Measurements from ENCODE around the gene HSPA8. TPM values are rescaled to one million over a fixed set of nuclear protein-coding genes. Genes with fewer than 3 reads are reported as not detected.

HSPA8 gene
- total RNA-seq, 2 donors from 2014 or later: 1,108 to 1,228 TPM

DNA sequence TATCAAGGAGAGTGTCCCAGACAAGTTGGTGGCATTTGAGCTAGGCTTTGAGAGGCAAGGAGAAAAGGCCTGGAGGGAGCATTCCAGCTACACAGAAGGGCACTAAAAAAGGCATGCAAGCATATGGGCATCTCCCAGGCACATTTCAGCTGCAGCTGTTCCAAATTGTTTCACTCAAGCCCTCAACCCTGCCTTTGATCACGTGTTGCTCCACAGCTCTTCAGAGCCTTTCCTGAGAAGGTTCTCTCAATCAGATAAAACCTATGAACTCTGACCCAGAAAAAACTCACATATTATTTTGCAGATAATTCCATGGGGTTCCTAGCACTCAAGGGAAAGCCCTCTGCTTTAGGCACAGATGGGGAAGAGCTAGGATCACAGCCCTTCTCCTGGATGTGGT is 24.4 kb upstream of the HSPA8 start:
- DNase-seq: no peak
- peak overlapping the region in 1 of 2 donors; percentile 44 for H3K4me3 Mint-ChIP-seq
- no peaks in the 10 kb centered on the region for H3K27me3 Mint-ChIP-seq (ENCODE audit: low read depth)
- peaks cover 60% of the 10 kb centered on the region for H3K4me1 Mint-ChIP-seq (ENCODE audit: low read depth)
- H3K9me3 Mint-ChIP-seq: no peaks in the 10 kb centered on the region
- H3K36me3 Mint-ChIP-seq (ENCODE audit: insufficient read depth in 2 of 2): peaks cover 6 to 9% of the 10 kb centered on the region in 2 donors
- ATAC-seq (replicated peaks in 1 of 2): no peak
- peak overlapping the region; percentile 79 for H3K27ac Mint-ChIP-seq

DNA sequence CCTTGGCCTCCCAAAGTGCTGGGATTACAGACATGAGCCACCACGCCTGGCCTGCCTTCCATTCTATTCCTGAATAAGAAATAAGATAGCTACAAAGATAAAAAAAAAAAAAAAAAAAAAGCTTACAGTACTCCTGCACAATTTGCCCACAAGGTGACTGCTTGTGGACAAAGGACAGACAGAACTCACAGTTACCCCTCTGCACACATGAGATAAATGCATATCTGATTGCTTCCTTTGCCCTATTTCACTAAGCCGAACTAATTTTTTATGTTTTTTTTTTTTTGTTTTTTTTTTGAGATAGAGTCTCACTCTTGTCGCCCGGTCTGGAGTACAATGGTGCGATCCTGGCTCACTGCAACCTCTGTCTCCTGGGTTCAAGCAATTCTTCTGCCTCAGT is 23.6 kb upstream of the HSPA8 start:
- no peaks in the 10 kb centered on the region for H3K9me3 Mint-ChIP-seq
- peaks cover 64% of the 10 kb centered on the region for H3K4me1 Mint-ChIP-seq (ENCODE audit: low read depth)
- no peak for DNase-seq
- ATAC-seq (replicated peaks in 1 of 2): no peak
- H3K4me3 Mint-ChIP-seq: no peak overlapping the region
- H3K27me3 Mint-ChIP-seq (ENCODE audit: low read depth): no peaks in the 10 kb centered on the region
- peaks cover 6 to 9% of the 10 kb centered on the region in 2 donors for H3K36me3 Mint-ChIP-seq (ENCODE audit: insufficient read depth in 2 of 2)
- H3K27ac Mint-ChIP-seq: no peak overlapping the region

- no peaks in the 10 kb centered on the region for H3K9me3 Mint-ChIP-seq
- no peak overlapping the region for H3K4me3 Mint-ChIP-seq
- peak overlapping the region; percentile 35 for H3K27ac Mint-ChIP-seq
- no peaks in the 10 kb centered on the region for H3K27me3 Mint-ChIP-seq (ENCODE audit: low read depth)
- H3K4me1 Mint-ChIP-seq (ENCODE audit: low read depth): peaks cover 73% of the 10 kb centered on the region
- ATAC-seq (replicated peaks in 1 of 2) (no peak), DNase-seq (no peak)
- H3K36me3 Mint-ChIP-seq (ENCODE audit: insufficient read depth in 2 of 2): peaks cover 6 to 9% of the 10 kb centered on the region in 2 donors
These were observed 22.5 kb upstream of the HSPA8 start for GRCh38 chr11:123084454-123084853.

GRCh38 chr11:123083623-123084029 is 21.7 kb upstream of the HSPA8 start:
- Mint-ChIP-seq H3K27ac (peak overlapping the region; percentile 95), H3K9me3 (no peaks in the 10 kb centered on the region), H3K36me3 (ENCODE audit: insufficient read depth in 2 of 2) (peaks cover 6 to 9% of the 10 kb centered on the region in 2 donors), H3K4me1 (ENCODE audit: low read depth) (peaks cover 74% of the 10 kb centered on the region), H3K27me3 (ENCODE audit: low read depth) (no peaks in the 10 kb centered on the region), H3K4me3 (peak overlapping the region; percentile 72 to 90)
- ATAC-seq (replicated peaks in 1 of 2) (peak; percentile 49 to 66), DNase-seq (peak; percentile 75 to 78)

GRCh38 chr11:123082977-123083376 is 21.0 kb upstream of the HSPA8 start:
- peaks cover 70% of the 10 kb centered on the region for H3K4me1 Mint-ChIP-seq (ENCODE audit: low read depth)
- no peak for ATAC-seq (replicated peaks in 1 of 2)

GRCh38 chr11:123080015-123080414 is 18.1 kb upstream of the HSPA8 start:
- Mint-ChIP-seq H3K36me3 (ENCODE audit: insufficient read depth in 2 of 2) (peaks cover 6 to 9% of the 10 kb centered on the region in 2 donors), H3K9me3 (no peaks in the 10 kb centered on the region), H3K27ac (peak overlapping the region; percentile 94), H3K27me3 (ENCODE audit: low read depth) (no peaks in the 10 kb centered on the region), H3K4me1 (ENCODE audit: low read depth) (peaks cover 47% of the 10 kb centered on the region), H3K4me3 (peak overlapping the region in 1 of 2 donors; percentile 28)
- ATAC-seq (replicated peaks in 1 of 2) (peak; percentile 88 to 89), DNase-seq (no peak)

More at GRCh38 chr11:123082977-123083376, 21.0 kb upstream of the HSPA8 start:
- Mint-ChIP-seq H3K27ac (peak overlapping the region; percentile 95), H3K27me3 (ENCODE audit: low read depth) (no peaks in the 10 kb centered on the region), H3K36me3 (ENCODE audit: insufficient read depth in 2 of 2) (peaks cover 6 to 9% of the 10 kb centered on the region in 2 donors), H3K9me3 (no peaks in the 10 kb centered on the region), H3K4me3 (peak overlapping the region; percentile 72 to 90)
- DNase-seq: no peak

GRCh38 chr11:123076484-123076883 is 14.5 kb upstream of the HSPA8 start:
- Mint-ChIP-seq H3K9me3 (no peaks in the 10 kb centered on the region), H3K4me1 (ENCODE audit: low read depth) (peaks cover 45% of the 10 kb centered on the region), H3K36me3 (ENCODE audit: insufficient read depth in 2 of 2) (no peaks in the 10 kb centered on the region), H3K4me3 (no peak overlapping the region), H3K27me3 (ENCODE audit: low read depth) (no peaks in the 10 kb centered on the region), H3K27ac (no peak overlapping the region)
- ATAC-seq (replicated peaks in 1 of 2): no peak
- no peak for DNase-seq

GRCh38 chr11:123073343-123074057 is 11.6 kb upstream of the HSPA8 start:
- no peaks in the 10 kb centered on the region for H3K36me3 Mint-ChIP-seq (ENCODE audit: insufficient read depth in 2 of 2)
- no peaks in the 10 kb centered on the region for H3K9me3 Mint-ChIP-seq
- DNase-seq: no peak
- no peaks in the 10 kb centered on the region for H3K27me3 Mint-ChIP-seq (ENCODE audit: low read depth)
- peaks cover 57% of the 10 kb centered on the region for H3K4me1 Mint-ChIP-seq (ENCODE audit: low read depth)
- peak overlapping the region; percentile 4 for H3K27ac Mint-ChIP-seq
- ATAC-seq (replicated peaks in 1 of 2): no peak
- no peak overlapping the region for H3K4me3 Mint-ChIP-seq

- ATAC-seq (replicated peaks in 1 of 2): no peak
- no peak for DNase-seq
- Mint-ChIP-seq H3K27me3 (ENCODE audit: low read depth) (no peaks in the 10 kb centered on the region), H3K4me3 (peak overlapping the region in 1 of 2 donors; percentile 99), H3K4me1 (ENCODE audit: low read depth) (peaks cover 61% of the 10 kb centered on the region), H3K9me3 (no peaks in the 10 kb centered on the region), H3K27ac (peak overlapping the region; percentile 31), H3K36me3 (ENCODE audit: insufficient read depth in 2 of 2) (no peaks in the 10 kb centered on the region)
These were observed 10.8 kb upstream of the HSPA8 start for GRCh38 chr11:123072762-123073161.

- Mint-ChIP-seq H3K4me3 (peak overlapping the region; percentile 9 to 99), H3K27ac (peak overlapping the region; percentile 31)
These were observed 10.4 kb upstream of the HSPA8 start for GRCh38 chr11:123072332-123072761.

DNA sequence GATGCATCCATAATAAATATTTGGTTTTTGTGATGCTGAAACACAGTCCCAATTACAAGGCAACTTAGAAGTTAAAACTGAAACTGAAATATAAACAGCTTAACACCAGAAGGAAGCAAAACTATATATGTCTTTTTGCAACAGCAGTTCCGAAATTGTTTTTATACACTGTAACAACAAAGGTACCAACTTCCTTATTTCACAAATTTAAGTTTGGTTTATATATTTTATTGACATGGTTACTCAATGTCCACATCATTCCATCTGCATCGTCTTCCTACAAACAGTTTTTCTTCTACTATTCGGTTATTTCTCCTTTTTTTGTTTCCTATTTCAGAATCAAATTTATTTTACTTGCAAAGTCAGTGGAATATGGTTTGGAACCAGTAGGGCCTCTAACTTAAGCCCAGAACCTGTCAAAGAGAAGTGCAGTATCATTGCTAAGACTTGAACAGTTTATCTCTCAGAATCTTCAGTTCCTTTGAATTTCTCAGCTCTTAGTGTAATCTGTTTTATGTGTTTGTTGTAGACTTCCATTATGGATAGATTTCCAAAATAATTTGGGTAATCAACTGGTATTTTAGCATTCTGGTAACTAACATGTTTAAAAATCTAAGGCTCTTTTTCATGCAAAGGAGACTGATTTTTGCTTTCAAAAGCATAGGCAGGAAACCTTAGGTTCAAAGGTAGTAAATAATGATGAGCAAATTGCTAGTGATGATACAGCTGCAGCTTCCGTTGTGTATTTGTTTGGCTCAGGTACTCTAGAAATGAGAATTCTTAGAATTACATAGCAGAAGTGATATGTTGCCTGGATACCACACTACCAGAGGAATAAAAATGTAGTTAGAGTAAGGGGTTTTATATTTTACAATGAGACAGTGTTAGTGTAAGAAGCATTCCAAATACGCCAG is 8.2 kb upstream of the HSPA8 start:
- no peak for DNase-seq
- Mint-ChIP-seq H3K4me3 (peak overlapping the region; percentile 87 to 99), H3K27me3 (ENCODE audit: low read depth) (no peaks in the 10 kb centered on the region)

More at GRCh38 chr11:123072332-123072761, 10.4 kb upstream of the HSPA8 start:
- DNase-seq (no peak), ATAC-seq (replicated peaks in 1 of 2) (no peak)
- Mint-ChIP-seq H3K36me3 (ENCODE audit: insufficient read depth in 2 of 2) (no peaks in the 10 kb centered on the region), H3K9me3 (no peaks in the 10 kb centered on the region), H3K27me3 (ENCODE audit: low read depth) (no peaks in the 10 kb centered on the region), H3K4me1 (ENCODE audit: low read depth) (peaks cover 61% of the 10 kb centered on the region)

GRCh38 chr11:123065621-123066020 is 3.7 kb upstream of the HSPA8 start:
- ATAC-seq (replicated peaks in 1 of 2) (no peak), DNase-seq (no peak)
- Mint-ChIP-seq H3K4me3 (peak overlapping the region; percentile 59 to 74), H3K9me3 (no peaks in the 10 kb centered on the region), H3K27ac (peak overlapping the region; percentile 67), H3K4me1 (ENCODE audit: low read depth) (peaks cover 61% of the 10 kb centered on the region), H3K27me3 (ENCODE audit: low read depth) (no peaks in the 10 kb centered on the region), H3K36me3 (ENCODE audit: insufficient read depth in 2 of 2) (peaks cover 16 to 21% of the 10 kb centered on the region in 2 donors)

More for the DNA sequence above, 8.2 kb upstream of the HSPA8 start:
- peaks cover 71% of the 10 kb centered on the region for H3K4me1 Mint-ChIP-seq (ENCODE audit: low read depth)
- peak; percentile 87 to 92 for ATAC-seq (replicated peaks in 1 of 2)
- H3K9me3 Mint-ChIP-seq: no peaks in the 10 kb centered on the region
- peak overlapping the region; percentile 100 for H3K27ac Mint-ChIP-seq
- no peaks in the 10 kb centered on the region for H3K36me3 Mint-ChIP-seq (ENCODE audit: insufficient read depth in 2 of 2)
